Measurements from ENCODE around the gene ALKAL2. TPM values are rescaled to one million over a fixed set of nuclear protein-coding genes. Genes with fewer than 3 reads are reported as not detected.

The ALKAL2 gene
- total and polyA plus RNA-seq, 2 experiments from 2014 or later = 2.9 to 27.5 TPM

GRCh38 chr2:260507-261161 is 27.3 kb downstream of the ALKAL2 start:
- Histone ChIP-seq H4K20me1 (ENCODE audit: insufficient read depth, poor library complexity, severe bottlenecking) (no peaks in the 10 kb centered on the region), H3K4me3 (no peak overlapping the region), H3K4me2 (peak overlapping the region; percentile 97), H3K27ac (peak overlapping the region; percentile 99), H3K36me3 (replicated peaks; ENCODE audit: insufficient read depth, low read depth) (no peaks in the 10 kb centered on the region), H2AFZ (no peak overlapping the region), H3K9me3 (ENCODE audit: low read depth) (no peaks in the 10 kb centered on the region), H3K79me2 (peaks cover 74% of the 10 kb centered on the region), H3K4me1 (ENCODE audit: insufficient read depth) (peaks cover 21% of the 10 kb centered on the region), H3K27me3 (no peaks in the 10 kb centered on the region), H3K9me2 (replicated peaks; ENCODE audit: insufficient read depth) (no peaks in the 10 kb centered on the region)
- WGBS (ENCODE audit: low lambda C conversion rate, missing lambda C conversion rate) = 42% methylated on average over 6 of the region's 6 CpGs
- TF ChIP-seq EZH2phosphoT487 (IDR thresholded peaks at IDR 0.05; ENCODE audit: low read depth, severe bottlenecking, unreplicated experiment) = no peak
- DNase-seq (ENCODE audit: low spot score) = peak; percentile 51

- H3K36me3 ChIP-seq (replicated peaks; ENCODE audit: insufficient read depth, low read depth) = no peaks in the 10 kb centered on the region
- H3K4me3 ChIP-seq = no peak overlapping the region
- H3K9me3 ChIP-seq (ENCODE audit: low read depth) = no peaks in the 10 kb centered on the region
- H4K20me1 ChIP-seq (ENCODE audit: insufficient read depth, poor library complexity, severe bottlenecking) = no peaks in the 10 kb centered on the region
- peak overlapping the region; percentile 34 for H3K27ac ChIP-seq
- no peaks in the 10 kb centered on the region for H3K9me2 ChIP-seq (replicated peaks; ENCODE audit: insufficient read depth)
- peak overlapping the region; percentile 97 for H3K4me2 ChIP-seq
- H3K4me1 ChIP-seq (ENCODE audit: insufficient read depth) = peaks cover 19% of the 10 kb centered on the region
- WGBS (ENCODE audit: low lambda C conversion rate, missing lambda C conversion rate) = 89% methylated on average over 2 of the region's 2 CpGs
- no peaks in the 10 kb centered on the region for H3K27me3 ChIP-seq
- peaks cover 69% of the 10 kb centered on the region for H3K79me2 ChIP-seq
- DNase-seq (ENCODE audit: low spot score) = no peak
- TF ChIP-seq EZH2 (IDR thresholded peaks at IDR 0.05; ENCODE audit: borderline replicate concordance) = no peak
- TF ChIP-seq EZH2phosphoT487 (IDR thresholded peaks at IDR 0.05; ENCODE audit: low read depth, severe bottlenecking, unreplicated experiment) = no peak
- TF ChIP-seq CTCF (IDR thresholded peaks at IDR 0.05; ENCODE audit: poor library complexity) = no peak
- no peak overlapping the region for H2AFZ ChIP-seq
These were observed 28.0 kb downstream of the ALKAL2 start for GRCh38 chr2:259789-260331.

DNA sequence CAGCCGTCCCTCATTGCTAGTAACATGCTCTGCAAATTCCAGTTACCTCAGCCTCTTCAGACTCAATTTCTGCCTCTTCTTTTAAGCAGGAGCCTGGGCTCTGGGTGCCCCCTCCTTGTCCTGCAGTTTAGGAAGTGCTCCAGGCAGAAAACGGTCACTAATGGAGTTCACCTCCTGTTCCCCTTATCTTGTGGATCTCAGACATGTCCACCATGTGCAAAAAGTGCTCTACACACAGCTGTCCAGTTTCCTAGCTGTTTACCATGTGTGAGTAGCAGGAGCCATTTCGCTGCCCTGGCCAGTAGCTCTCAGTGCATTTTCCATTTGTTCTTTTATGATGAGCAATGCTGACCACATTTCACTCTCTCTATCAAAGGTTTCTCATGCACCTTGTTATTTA is 29.0 kb downstream of the ALKAL2 start:
- 81% methylated on average over 3 of the region's 3 CpGs for WGBS (ENCODE audit: low lambda C conversion rate, missing lambda C conversion rate)
- no peak overlapping the region for H2AFZ ChIP-seq

More for the DNA sequence above, 29.0 kb downstream of the ALKAL2 start:
- Histone ChIP-seq H3K9me3 (ENCODE audit: low read depth) (no peaks in the 10 kb centered on the region), H4K20me1 (ENCODE audit: insufficient read depth, poor library complexity, severe bottlenecking) (no peaks in the 10 kb centered on the region), H3K27me3 (no peaks in the 10 kb centered on the region), H3K27ac (no peak overlapping the region), H3K9me2 (replicated peaks; ENCODE audit: insufficient read depth) (no peaks in the 10 kb centered on the region), H3K4me1 (ENCODE audit: insufficient read depth) (peaks cover 19% of the 10 kb centered on the region), H3K4me2 (no peak overlapping the region), H3K36me3 (replicated peaks; ENCODE audit: insufficient read depth, low read depth) (no peaks in the 10 kb centered on the region), H3K4me3 (no peak overlapping the region), H3K79me2 (peaks cover 69% of the 10 kb centered on the region)
- DNase-seq (ENCODE audit: low spot score) = no peak
- no peak for TF ChIP-seq EZH2phosphoT487 (IDR thresholded peaks at IDR 0.05; ENCODE audit: low read depth, severe bottlenecking, unreplicated experiment)
- TF ChIP-seq EZH2 (IDR thresholded peaks at IDR 0.05; ENCODE audit: borderline replicate concordance) = no peak
- TF ChIP-seq CTCF (IDR thresholded peaks at IDR 0.05; ENCODE audit: poor library complexity) = no peak
